Activated naive CD4-positive, alpha-beta T cell treated with anti-CD3 and anti-CD28 coated beads, Interleukin-2, amount 50 U/mL, for 16 hours (primary cell): Measurements from ENCODE around the gene ZNF396.

Experiments
- DNase-seq: peaks from one replicate; pipeline ENCODE4 v3.0.0-alpha.2; 2020

ZNF396 gene

GRCh38 chr18:35379421-35379820 is 2.3 kb upstream of the ZNF396 start:
- DNase-seq = no peak

- DNase-seq = no peak
These were observed 1.4 kb upstream of the ZNF396 start for GRCh38 chr18:35378574-35378896.

GRCh38 chr18:35377875-35378573 is 887 bp upstream of the ZNF396 start:
- DNase-seq = no peak

GRCh38 chr18:35376393-35376741 is 770 bp downstream of the ZNF396 start:
- peak; percentile 13 for DNase-seq

GRCh38 chr18:35374708-35375107 is 2.4 kb downstream of the ZNF396 start:
- no peak for DNase-seq

GRCh38 chr18:35371412-35372195 is 5.5 kb downstream of the ZNF396 start:
- DNase-seq = no peak

- DNase-seq = no peak
These were observed 8.0 kb downstream of the ZNF396 start for GRCh38 chr18:35369126-35369525.

GRCh38 chr18:35368595-35368994 is 8.5 kb downstream of the ZNF396 start:
- no peak for DNase-seq

- DNase-seq = no peak
These were observed 14.6 kb downstream of the ZNF396 start for GRCh38 chr18:35362531-35362930.

GRCh38 chr18:35361570-35362321 is 15.4 kb downstream of the ZNF396 start:
- no peak for DNase-seq

- peak; percentile 55 for DNase-seq
These were observed 22.0 kb downstream of the ZNF396 start for GRCh38 chr18:35355140-35355618.

- no peak for DNase-seq
These were observed 24.4 kb downstream of the ZNF396 start for GRCh38 chr18:35352778-35353177.

GRCh38 chr18:35352283-35352682 is 24.9 kb downstream of the ZNF396 start:
- DNase-seq = no peak

- no peak for DNase-seq
These were observed 29.1 kb downstream of the ZNF396 start for GRCh38 chr18:35348001-35348400.

GRCh38 chr18:35345950-35346349 is 31.2 kb downstream of the ZNF396 start:
- no peak for DNase-seq

GRCh38 chr18:35345460-35345921 is 31.6 kb downstream of the ZNF396 start:
- no peak for DNase-seq

- no peak for DNase-seq
These were observed 32.2 kb downstream of the ZNF396 start for GRCh38 chr18:35344736-35345459.

GRCh38 chr18:35343936-35344735 is 33.0 kb downstream of the ZNF396 start, which contains the start of gene ZNF24:
ZNF24 (minus strand) TSS chr18:35344420; CDS start chr18:35340650, 3,770 bp downstream.
- DNase-seq = peak; percentile 93

- DNase-seq = no peak
These were observed 33.6 kb downstream of the ZNF396 start for GRCh38 chr18:35343488-35343935.

GRCh38 chr18:35337286-35337685 is 39.9 kb downstream of the ZNF396 start:
- DNase-seq = no peak

- DNase-seq = no peak
These were observed 41.3 kb downstream of the ZNF396 start for GRCh38 chr18:35335866-35336265.

- no peak for DNase-seq
These were observed 42.3 kb downstream of the ZNF396 start for GRCh38 chr18:35334821-35335220.
